Hepatocyte (in vitro differentiated cells): ENCODE measurements around the gene INO80D.

Experiments
- EZH2phosphoT487 ChIP-seq: fragments of 200-600 bp; sonication (generic); IDR thresholded peaks from one replicate; pipeline ENCODE4 v1.6.1; 2018; ENCODE audit warnings: antibody characterized with exemption, mild to moderate bottlenecking, low read depth, moderate library complexity; ENCODE audit not compliant: unreplicated experiment, severe bottlenecking
- TF ChIP-seq, protein P1 (sequence below): fragments of 200-600 bp; sonication (generic); IDR thresholded peaks from 2 replicates; pipeline ENCODE4 v1.5.1; 2016; ENCODE audit warnings: antibody characterized with exemption, mild to moderate bottlenecking; ENCODE audit not compliant: poor library complexity

DNA sequence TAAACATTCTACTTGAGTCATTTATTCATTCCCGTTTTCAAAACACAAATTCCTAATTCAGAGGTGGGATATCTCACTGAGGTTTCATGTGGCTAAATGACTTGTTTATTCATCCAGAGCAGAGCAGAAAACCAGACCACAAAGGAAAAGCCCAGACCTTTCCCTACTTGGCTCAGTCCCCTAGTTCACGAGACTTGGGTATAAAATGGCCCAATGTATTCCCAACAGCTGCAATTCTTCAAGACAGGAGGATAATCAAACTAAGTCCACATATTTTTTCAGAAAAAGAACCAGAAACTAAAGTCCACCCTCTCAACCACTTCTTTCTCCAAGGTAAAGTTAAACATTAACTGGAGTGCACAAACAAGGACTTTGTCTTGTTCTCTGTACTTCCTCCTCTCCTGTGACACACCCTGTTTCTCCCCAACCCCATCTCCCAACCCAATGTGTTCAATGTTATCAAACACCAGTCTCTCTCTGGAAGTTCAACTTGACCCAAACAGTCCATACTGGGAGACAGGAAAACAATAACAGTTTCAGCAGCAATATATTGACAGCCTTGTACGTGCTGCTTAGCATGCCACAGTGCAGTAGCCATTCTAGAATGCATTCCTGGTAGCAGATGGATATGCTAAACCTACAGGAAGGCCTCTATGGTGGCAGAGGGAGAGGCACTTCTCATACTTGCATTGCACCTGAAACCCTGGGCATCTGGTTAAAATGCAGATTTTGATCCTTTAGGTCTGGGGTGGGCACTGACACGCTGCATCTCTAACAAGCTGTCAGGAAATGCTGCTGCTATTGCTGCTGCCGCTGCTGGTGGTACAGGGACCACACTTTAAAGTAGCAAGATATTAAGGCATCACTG lies 110.7 kb downstream of the INO80D start:
- TF ChIP-seq, protein P1, sequence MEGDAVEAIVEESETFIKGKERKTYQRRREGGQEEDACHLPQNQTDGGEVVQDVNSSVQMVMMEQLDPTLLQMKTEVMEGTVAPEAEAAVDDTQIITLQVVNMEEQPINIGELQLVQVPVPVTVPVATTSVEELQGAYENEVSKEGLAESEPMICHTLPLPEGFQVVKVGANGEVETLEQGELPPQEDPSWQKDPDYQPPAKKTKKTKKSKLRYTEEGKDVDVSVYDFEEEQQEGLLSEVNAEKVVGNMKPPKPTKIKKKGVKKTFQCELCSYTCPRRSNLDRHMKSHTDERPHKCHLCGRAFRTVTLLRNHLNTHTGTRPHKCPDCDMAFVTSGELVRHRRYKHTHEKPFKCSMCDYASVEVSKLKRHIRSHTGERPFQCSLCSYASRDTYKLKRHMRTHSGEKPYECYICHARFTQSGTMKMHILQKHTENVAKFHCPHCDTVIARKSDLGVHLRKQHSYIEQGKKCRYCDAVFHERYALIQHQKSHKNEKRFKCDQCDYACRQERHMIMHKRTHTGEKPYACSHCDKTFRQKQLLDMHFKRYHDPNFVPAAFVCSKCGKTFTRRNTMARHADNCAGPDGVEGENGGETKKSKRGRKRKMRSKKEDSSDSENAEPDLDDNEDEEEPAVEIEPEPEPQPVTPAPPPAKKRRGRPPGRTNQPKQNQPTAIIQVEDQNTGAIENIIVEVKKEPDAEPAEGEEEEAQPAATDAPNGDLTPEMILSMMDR: no peak
- no peak for TF ChIP-seq EZH2phosphoT487
